ENCODE measurements around the gene SPSB2.
"Not testable (repeated sequence)": the region's sequence is repeated elsewhere in the genome, so short reads cannot be mapped to it uniquely, and the experiment has no call there.

The SPSB2 gene

GRCh38 chr12:6884539-6884938 lies 11.4 kb upstream of the SPSB2 start:
- H3K27me3 ChIP-seq (replicated peaks; ENCODE audit: control insufficient read depth, insufficient read depth, low read length) = no peaks in the 10 kb centered on the region
- peaks cover 8% of the 10 kb centered on the region for H3K36me3 ChIP-seq (ENCODE audit: control insufficient read depth, insufficient read depth, low read length)
- DNase-seq (ENCODE audit: extremely low read depth, insufficient read length) = no peak
- H3K4me3 ChIP-seq (replicated peaks; ENCODE audit: low read depth, low read length) = no peak overlapping the region
- TF ChIP-seq CTCF (IDR thresholded peaks at IDR 0.05; ENCODE audit: insufficient read depth, low read length, poor library complexity, severe bottlenecking) = no peak

GRCh38 chr12:6883683-6884082 lies 10.6 kb upstream of the SPSB2 start:
- peaks cover 8% of the 10 kb centered on the region for H3K36me3 ChIP-seq (ENCODE audit: control insufficient read depth, insufficient read depth, low read length)
- H3K27me3 ChIP-seq (replicated peaks; ENCODE audit: control insufficient read depth, insufficient read depth, low read length) = no peaks in the 10 kb centered on the region
- no peak for DNase-seq (ENCODE audit: extremely low read depth, insufficient read length)
- no peak overlapping the region for H3K4me3 ChIP-seq (replicated peaks; ENCODE audit: low read depth, low read length)
- no peak for TF ChIP-seq CTCF (IDR thresholded peaks at IDR 0.05; ENCODE audit: insufficient read depth, low read length, poor library complexity, severe bottlenecking)

GRCh38 chr12:6883252-6883651 lies 10.1 kb upstream of the SPSB2 start:
- no peak for TF ChIP-seq CTCF (IDR thresholded peaks at IDR 0.05; ENCODE audit: insufficient read depth, low read length, poor library complexity, severe bottlenecking)
- Histone ChIP-seq H3K27me3 (replicated peaks; ENCODE audit: control insufficient read depth, insufficient read depth, low read length) (no peaks in the 10 kb centered on the region), H3K36me3 (ENCODE audit: control insufficient read depth, insufficient read depth, low read length) (peaks cover 8% of the 10 kb centered on the region), H3K4me3 (replicated peaks; ENCODE audit: low read depth, low read length) (no peak overlapping the region)
- no peak for DNase-seq (ENCODE audit: extremely low read depth, insufficient read length)

GRCh38 chr12:6879824-6880223 lies 6.7 kb upstream of the SPSB2 start:
- H3K27me3 ChIP-seq (replicated peaks; ENCODE audit: control insufficient read depth, insufficient read depth, low read length); DNase-seq (ENCODE audit: extremely low read depth, insufficient read length); H3K4me3 ChIP-seq (replicated peaks; ENCODE audit: low read depth, low read length); H3K36me3 ChIP-seq (ENCODE audit: control insufficient read depth, insufficient read depth, low read length): not testable (repeated sequence)

- H3K27me3 ChIP-seq (replicated peaks; ENCODE audit: control insufficient read depth, insufficient read depth, low read length); DNase-seq (ENCODE audit: extremely low read depth, insufficient read length): not testable (repeated sequence)
- Histone ChIP-seq H3K36me3 (ENCODE audit: control insufficient read depth, insufficient read depth, low read length) (peaks cover 17% of the 10 kb centered on the region), H3K4me3 (replicated peaks; ENCODE audit: low read depth, low read length) (peak overlapping the region; percentile 83)
These were observed 889 bp upstream of the SPSB2 start for GRCh38 chr12:6874015-6874368.

- Histone ChIP-seq H3K27me3 (replicated peaks; ENCODE audit: control insufficient read depth, insufficient read depth, low read length) (no peaks in the 10 kb centered on the region), H3K4me3 (replicated peaks; ENCODE audit: low read depth, low read length) (peak overlapping the region; percentile 83), H3K36me3 (ENCODE audit: control insufficient read depth, insufficient read depth, low read length) (peaks cover 17% of the 10 kb centered on the region)
- TF ChIP-seq CTCF (IDR thresholded peaks at IDR 0.05; ENCODE audit: insufficient read depth, low read length, poor library complexity, severe bottlenecking) = peak; percentile 99
- peak; percentile 84 for DNase-seq (ENCODE audit: extremely low read depth, insufficient read length)
These were observed 742 bp downstream of the SPSB2 start for GRCh38 chr12:6872073-6873048.
